ENCODE results near the gene SUPT3H.

Gene SUPT3H

GRCh38 chr6:44826025-44826676 lies 551.6 kb downstream of the SUPT3H start:
- DNase-seq (ENCODE audit: low read depth), result peak; percentile 77
- peak overlapping the region; percentile 25; the same call in 1 of the 2 replicates for H3K4me3 ChIP-seq (ENCODE audit: low read depth, low read length)
- TF ChIP-seq, protein P1, sequence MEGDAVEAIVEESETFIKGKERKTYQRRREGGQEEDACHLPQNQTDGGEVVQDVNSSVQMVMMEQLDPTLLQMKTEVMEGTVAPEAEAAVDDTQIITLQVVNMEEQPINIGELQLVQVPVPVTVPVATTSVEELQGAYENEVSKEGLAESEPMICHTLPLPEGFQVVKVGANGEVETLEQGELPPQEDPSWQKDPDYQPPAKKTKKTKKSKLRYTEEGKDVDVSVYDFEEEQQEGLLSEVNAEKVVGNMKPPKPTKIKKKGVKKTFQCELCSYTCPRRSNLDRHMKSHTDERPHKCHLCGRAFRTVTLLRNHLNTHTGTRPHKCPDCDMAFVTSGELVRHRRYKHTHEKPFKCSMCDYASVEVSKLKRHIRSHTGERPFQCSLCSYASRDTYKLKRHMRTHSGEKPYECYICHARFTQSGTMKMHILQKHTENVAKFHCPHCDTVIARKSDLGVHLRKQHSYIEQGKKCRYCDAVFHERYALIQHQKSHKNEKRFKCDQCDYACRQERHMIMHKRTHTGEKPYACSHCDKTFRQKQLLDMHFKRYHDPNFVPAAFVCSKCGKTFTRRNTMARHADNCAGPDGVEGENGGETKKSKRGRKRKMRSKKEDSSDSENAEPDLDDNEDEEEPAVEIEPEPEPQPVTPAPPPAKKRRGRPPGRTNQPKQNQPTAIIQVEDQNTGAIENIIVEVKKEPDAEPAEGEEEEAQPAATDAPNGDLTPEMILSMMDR (IDR thresholded peaks at IDR 0.05; ENCODE audit: control insufficient read depth, extremely low read depth, insufficient read depth), result no peak

DNA sequence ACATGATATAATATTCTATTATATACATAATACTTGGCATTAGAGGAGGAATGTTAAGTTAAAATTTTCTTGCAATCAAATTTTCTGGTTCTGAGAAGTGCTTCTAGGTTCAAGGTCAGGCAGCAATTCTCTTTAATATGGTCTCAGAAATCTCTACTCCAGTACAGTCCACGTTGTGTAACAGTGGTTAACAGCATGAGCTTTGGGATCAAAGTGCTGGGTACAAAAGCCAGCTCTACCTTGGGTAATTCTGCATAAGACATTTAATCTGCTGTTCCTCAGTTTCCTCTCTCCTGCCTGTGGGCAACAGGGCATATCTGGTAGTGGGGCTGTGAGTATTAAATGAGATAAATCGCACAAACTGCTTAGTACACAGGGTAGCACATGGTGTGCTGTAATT lies 552.5 kb downstream of the SUPT3H start:
- DNase-seq (ENCODE audit: low read depth), result no peak
- H3K4me3 ChIP-seq (ENCODE audit: low read depth, low read length), result no peak overlapping the region
- TF ChIP-seq, protein P1 (IDR thresholded peaks at IDR 0.05; ENCODE audit: control insufficient read depth, extremely low read depth, insufficient read depth), result no peak

GRCh38 chr6:44824567-44824966 lies 553.2 kb downstream of the SUPT3H start:
- DNase-seq (ENCODE audit: low read depth), result no peak
- H3K4me3 ChIP-seq (ENCODE audit: low read depth, low read length), result no peak overlapping the region
- TF ChIP-seq, protein P1 (IDR thresholded peaks at IDR 0.05; ENCODE audit: control insufficient read depth, extremely low read depth, insufficient read depth), result no peak

DNA sequence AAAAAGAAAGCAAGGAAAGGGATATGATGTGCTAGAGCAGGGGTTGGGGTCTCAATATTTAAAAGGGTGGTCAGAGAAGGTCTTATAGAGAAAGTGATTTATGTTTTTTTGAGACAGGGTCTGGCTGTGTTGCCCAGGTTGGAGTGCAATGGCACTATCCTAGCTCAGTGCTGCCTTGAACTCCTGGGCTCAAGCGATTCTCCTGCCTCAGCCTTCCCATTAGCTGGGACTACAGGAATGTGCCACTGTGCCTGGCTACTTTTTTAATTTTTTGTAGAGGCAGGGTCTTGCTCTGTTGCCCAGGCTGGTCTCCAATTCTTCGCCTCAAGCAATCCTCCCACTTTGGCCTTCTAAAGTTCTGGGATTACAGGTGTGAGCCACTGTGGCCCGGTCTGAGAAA lies 557.0 kb downstream of the SUPT3H start:
- TF ChIP-seq, protein P1 (IDR thresholded peaks at IDR 0.05; ENCODE audit: control insufficient read depth, extremely low read depth, insufficient read depth), result no peak
- DNase-seq (ENCODE audit: low read depth), result no peak
- no peak overlapping the region for H3K4me3 ChIP-seq (ENCODE audit: low read depth, low read length)

GRCh38 chr6:44820321-44820720 lies 557.4 kb downstream of the SUPT3H start:
- H3K4me3 ChIP-seq (ENCODE audit: low read depth, low read length), result no peak overlapping the region
- no peak for DNase-seq (ENCODE audit: low read depth)
- TF ChIP-seq, protein P1 (IDR thresholded peaks at IDR 0.05; ENCODE audit: control insufficient read depth, extremely low read depth, insufficient read depth), result no peak

DNA sequence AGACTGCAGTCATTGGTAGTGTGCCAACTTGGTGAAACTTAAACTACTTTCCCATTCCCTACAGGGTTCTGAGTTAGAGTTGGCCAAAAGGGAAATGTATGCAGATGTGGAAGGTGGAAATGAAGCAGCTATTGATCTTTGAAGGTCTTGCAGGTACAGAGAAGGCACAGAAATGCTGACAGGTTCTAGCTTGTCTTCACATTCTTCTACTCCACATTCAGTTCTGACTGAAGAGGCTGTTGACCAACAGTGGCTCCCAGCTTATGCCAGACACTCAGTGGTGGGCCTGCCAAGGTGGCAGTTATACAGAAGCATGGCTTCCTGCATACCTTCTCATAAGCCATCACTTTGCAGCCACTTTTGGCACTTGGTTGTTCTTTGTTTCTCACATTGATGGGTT lies 566.3 kb downstream of the SUPT3H start:
- TF ChIP-seq, protein P1 (IDR thresholded peaks at IDR 0.05; ENCODE audit: control insufficient read depth, extremely low read depth, insufficient read depth), result no peak
- DNase-seq (ENCODE audit: low read depth), result no peak
- H3K4me3 ChIP-seq (ENCODE audit: low read depth, low read length), result no peak overlapping the region

- no peak overlapping the region for H3K4me3 ChIP-seq (ENCODE audit: low read depth, low read length)
- no peak for DNase-seq (ENCODE audit: low read depth)
- TF ChIP-seq, protein P1 (IDR thresholded peaks at IDR 0.05; ENCODE audit: control insufficient read depth, extremely low read depth, insufficient read depth), result no peak
Observed at GRCh38 chr6:44809258-44809657, 568.5 kb downstream of the SUPT3H start.
